GM21360 (cell line): Measurements from ENCODE around the gene IGFALS.
"Not testable (repeated sequence)": the region's sequence is repeated elsewhere in the genome, so short reads cannot be mapped to it uniquely, and the experiment has no call there.

Experiments
- ATAC-seq: cut with Tn5 transposase; IDR thresholded peaks from one replicate; pipeline ENCODE4 v1.9.1; 2021; ENCODE audit warnings: mild to moderate bottlenecking, moderate library complexity; ENCODE audit not compliant: unreplicated experiment

The IGFALS gene

GRCh38 chr16:1818204-1818872 is 24.8 kb upstream of the IGFALS start:
- no peak for ATAC-seq

- no peak for ATAC-seq
Observed at GRCh38 chr16:1817716-1818115, 24.2 kb upstream of the IGFALS start.

- ATAC-seq, result no peak
Observed at GRCh38 chr16:1817276-1817589, 23.7 kb upstream of the IGFALS start.

GRCh38 chr16:1816396-1817275 is 23.1 kb upstream of the IGFALS start:
- ATAC-seq, result no peak

- ATAC-seq, result no peak
Observed at GRCh38 chr16:1815461-1815860, 22.0 kb upstream of the IGFALS start.

- no peak for ATAC-seq
Observed at GRCh38 chr16:1812732-1813163, 19.2 kb upstream of the IGFALS start.

- ATAC-seq, result no peak
Observed at GRCh38 chr16:1810536-1810935, 17.0 kb upstream of the IGFALS start.

GRCh38 chr16:1810106-1810505 is 16.6 kb upstream of the IGFALS start:
- ATAC-seq, result no peak

GRCh38 chr16:1809281-1809801 is 15.8 kb upstream of the IGFALS start:
- no peak for ATAC-seq

- no peak for ATAC-seq
Observed at GRCh38 chr16:1808691-1809090, 15.2 kb upstream of the IGFALS start.

GRCh38 chr16:1807626-1808025 is 14.1 kb upstream of the IGFALS start:
- ATAC-seq, result no peak

- ATAC-seq, result no peak
Observed at GRCh38 chr16:1800701-1801100, 7.2 kb upstream of the IGFALS start.

GRCh38 chr16:1799263-1799662 is 5.8 kb upstream of the IGFALS start:
- not testable (repeated sequence) for ATAC-seq

- ATAC-seq, result no peak
Observed at GRCh38 chr16:1794908-1795666, 1.6 kb upstream of the IGFALS start.

GRCh38 chr16:1794221-1794871 is 841 bp upstream of the IGFALS start:
- no peak for ATAC-seq

GRCh38 chr16:1792836-1793577 is 498 bp downstream of the IGFALS start:
- no peak for ATAC-seq

- no peak for ATAC-seq
Observed at GRCh38 chr16:1791943-1792812, 1.3 kb downstream of the IGFALS start.

GRCh38 chr16:1791256-1791942 is 2.1 kb downstream of the IGFALS start:
- no peak for ATAC-seq
